HG03342 (cell line): Measurements from ENCODE around the gene GNA14.
"Not testable (repeated sequence)": the region's sequence is repeated elsewhere in the genome, so short reads cannot be mapped to it uniquely, and the experiment has no call there.

Experiments used
- ATAC-seq: cut with Tn5 transposase; IDR thresholded peaks from one replicate; pipeline ENCODE4 v1.9.1; 2021; ENCODE audit warnings: mild to moderate bottlenecking, moderate library complexity; ENCODE audit not compliant: unreplicated experiment

The GNA14 gene

DNA sequence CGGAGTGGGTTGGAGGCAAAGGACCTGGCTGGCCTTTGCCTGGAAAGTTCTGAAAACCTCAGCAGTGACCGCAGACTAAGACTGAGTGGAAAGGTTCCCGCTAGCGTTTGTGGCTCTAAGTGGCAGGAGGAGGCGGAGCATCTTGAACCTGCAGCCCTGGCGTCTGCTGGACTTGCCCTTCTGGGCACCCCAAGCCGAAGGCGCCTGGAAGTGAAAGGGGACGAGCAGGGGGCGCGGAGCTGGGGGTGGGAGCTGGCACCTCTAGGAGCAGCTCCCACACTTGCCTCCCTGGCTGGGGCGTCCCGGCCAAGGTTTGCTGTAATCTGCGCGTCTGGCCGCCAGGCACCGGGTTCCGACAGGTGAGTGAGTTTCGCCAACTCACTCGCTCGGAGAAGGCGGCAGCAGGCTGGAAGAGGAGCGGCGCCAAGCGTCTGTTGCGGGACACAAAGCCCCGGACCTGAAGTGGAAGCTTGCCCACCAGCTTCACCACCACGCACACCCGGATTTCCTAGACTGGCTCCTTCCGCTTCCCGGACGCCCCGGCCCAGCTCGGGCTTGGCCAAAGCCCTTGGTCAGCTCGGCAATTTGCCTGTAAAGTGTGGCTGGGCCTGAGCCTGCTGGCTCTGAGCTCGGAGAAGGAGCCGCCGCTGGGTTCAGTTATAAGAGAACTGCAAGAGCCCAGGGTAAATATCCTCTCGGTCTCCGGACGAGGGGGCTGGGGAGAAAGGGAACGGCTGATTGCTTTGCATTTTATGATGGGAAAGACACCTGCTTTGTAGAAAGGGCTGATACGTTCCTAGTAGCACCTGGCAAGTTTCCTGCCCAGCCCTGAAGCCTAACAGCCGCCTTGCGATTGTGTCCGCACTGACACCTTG lies at the start of gene GNA14:
GNA14 (minus strand) TSS at position 89 of the 875 bp plus-strand sequence. CDS start 529 bp downstream, outside the sequence.
- no peak for ATAC-seq

- no peak for ATAC-seq
Measured at GRCh38 chr9:77697238-77697984, 49.3 kb upstream of the GNA14 start.

DNA sequence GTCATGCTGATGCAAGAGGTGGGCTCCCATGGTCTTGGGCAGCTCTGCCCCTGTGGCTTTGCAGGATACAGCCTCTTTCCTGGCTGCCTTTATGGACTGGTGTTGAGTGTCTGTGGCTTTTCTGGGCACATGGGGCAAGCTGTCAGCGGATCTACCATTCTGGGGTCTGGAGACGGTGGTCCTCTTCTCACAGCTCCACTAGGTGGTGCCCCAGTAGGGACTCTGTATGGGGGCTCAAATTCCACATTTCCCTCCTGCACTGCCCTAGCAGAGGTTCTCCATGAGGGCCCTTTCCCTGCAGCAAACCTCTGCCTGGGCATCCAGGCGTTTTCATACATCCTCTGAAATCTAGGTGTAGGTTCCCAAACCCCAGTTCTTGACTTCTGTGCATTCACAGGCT lies 42.6 kb upstream of the GNA14 start:
- ATAC-seq, result not testable (repeated sequence)

DNA sequence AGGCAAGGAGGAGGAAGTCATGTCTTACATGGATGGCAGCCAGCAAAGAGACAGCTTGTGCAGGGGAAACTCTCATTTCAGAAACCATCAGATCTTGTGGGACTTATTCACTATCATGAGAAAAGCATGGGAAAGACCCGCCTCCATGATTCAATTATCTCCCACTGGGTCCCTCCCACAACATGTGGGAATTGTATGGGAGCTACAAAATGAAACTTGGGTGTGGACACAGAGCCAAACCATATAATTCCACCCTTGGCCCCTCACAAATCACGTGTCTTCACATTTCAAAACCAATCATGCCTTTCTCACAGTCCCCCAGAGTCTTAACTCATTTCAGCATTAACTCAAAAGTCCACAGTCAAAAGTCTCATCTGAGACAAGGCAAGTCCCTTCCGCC lies 42.0 kb upstream of the GNA14 start:
- ATAC-seq, result not testable (repeated sequence)

GRCh38 chr9:77687737-77688136 lies 39.6 kb upstream of the GNA14 start:
- not testable (repeated sequence) for ATAC-seq

- ATAC-seq, result no peak
Measured at GRCh38 chr9:77680581-77680980, 32.5 kb upstream of the GNA14 start.

DNA sequence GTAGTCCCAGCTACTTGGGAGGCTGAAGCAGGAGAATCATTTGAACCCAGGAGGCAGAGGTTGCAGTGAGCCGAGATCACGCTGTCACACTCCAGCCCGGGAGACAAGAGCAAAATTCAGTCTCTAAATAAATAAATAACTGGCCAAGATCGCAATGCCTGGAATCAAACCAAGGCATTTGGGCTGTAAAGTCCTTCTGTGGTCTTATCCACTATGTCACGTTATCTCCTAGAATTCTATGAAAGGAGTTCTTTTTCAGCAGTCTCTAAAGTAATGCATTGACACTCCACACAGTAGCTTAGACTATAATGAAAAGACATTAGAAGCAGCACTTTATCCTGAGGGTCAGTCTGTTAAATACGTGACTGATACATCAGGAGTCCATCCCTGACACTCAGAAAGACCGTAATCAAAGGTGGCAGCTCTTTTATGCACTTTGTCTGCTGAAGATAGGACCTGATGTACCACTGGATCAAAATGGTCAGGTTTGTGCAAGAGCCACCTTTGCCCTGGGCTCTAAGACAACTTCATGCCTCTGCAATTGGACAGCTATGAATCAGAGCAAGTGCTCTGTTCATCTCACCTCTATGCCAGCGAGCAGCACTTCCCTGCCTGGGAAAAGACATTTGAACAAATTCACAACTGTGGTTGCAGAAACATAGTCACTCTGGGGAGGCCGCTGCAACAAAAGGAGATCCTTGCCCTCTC lies 31.7 kb upstream of the GNA14 start:
- ATAC-seq, result no peak

- ATAC-seq, result no peak
Measured at GRCh38 chr9:77679088-77679487, 31.0 kb upstream of the GNA14 start.

DNA sequence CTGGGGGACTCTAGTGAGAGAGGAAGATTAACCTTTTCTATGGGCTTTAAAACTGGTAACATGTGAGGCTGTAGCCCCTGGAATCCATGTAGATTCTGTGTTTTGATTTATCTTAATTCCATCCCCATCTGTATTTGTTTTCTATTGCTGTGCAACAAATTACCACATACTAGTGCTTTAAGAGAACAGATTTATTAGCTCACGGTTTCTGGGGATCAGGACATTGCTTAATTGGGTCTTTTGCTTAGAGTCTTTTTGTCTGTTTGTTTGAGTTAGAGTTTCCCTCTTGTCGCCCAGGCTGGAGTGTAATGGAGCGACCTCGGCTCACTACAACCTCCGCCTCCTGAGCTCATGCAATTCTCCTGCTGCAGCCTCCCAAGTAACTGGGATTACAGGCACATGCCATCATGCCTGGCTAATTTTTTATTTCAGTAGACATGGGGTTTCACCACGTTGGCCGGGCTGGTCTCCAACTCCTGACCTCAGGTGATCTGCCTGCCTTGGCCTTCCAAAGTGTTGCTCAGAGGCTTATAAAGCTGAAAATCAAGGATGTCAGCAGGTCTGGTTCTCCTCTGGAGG lies 29.9 kb upstream of the GNA14 start:
- ATAC-seq, result no peak

DNA sequence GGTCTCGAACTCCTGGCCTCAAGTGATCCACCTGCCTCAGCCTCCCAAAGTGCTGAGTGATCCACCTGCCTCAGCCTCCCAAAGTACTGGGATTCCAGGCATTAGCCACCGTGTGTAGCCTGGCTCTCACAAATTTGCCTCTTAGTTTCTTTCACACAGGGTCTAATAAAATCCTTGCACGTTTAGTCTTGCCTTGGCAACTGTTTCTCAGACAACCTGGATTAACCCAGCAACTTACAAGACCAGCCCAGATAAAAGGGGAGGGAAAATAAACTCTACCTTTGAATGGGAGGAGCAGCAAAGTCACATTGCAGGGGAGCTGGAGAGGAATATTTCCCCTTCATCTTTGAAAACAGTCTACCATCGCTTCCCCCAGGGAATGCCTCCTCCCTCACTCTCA lies 29.3 kb upstream of the GNA14 start:
- ATAC-seq, result no peak

GRCh38 chr9:77673941-77674791 lies 26.0 kb upstream of the GNA14 start:
- no peak for ATAC-seq

DNA sequence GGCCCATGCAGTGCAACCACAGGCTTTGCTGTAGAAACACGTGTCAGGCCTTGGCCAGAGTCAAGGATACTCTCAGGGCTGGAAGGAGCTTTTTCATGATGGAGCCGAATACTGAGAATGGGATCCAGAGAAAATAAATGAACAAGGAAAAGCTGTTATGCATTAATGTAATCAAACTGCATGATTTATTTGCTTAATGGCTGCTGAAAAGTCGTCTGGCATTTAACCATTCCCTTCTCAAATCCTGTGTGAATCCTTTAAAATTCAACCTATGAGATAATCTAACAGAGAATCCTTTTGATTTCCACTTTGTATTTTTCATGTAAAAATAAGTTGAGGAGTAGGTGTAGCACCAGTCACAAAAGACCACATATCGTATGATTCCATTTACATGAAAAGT lies 24.1 kb upstream of the GNA14 start:
- no peak for ATAC-seq

- no peak for ATAC-seq
Measured at GRCh38 chr9:77667151-77667550, 19.0 kb upstream of the GNA14 start.

DNA sequence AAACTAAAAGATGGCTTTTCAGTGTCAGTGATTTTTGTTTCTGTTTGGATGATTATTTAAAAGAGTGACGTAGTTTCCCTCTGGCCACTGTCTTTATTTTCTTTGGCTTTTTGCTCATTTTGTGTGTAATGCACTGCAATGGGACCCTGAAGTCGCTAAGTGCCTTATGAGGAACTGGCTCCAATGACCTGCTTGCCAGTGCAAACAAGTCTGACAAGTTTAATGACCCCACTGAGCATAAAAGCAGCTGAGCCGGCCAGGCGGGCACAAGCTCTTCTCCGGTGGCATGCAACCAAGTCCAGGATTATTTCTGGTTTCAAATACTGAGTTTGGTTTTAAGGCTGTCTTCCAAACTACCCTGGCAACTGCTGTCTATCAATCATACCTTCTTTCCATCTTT lies 15.6 kb upstream of the GNA14 start:
- ATAC-seq, result no peak

GRCh38 chr9:77661566-77662085 lies 13.5 kb upstream of the GNA14 start:
- no peak for ATAC-seq

- ATAC-seq, result no peak
Measured at GRCh38 chr9:77659926-77660325, 11.8 kb upstream of the GNA14 start.

- no peak for ATAC-seq
Measured at GRCh38 chr9:77651203-77651602, 3.1 kb upstream of the GNA14 start.

GRCh38 chr9:77649109-77649812 lies 1.1 kb upstream of the GNA14 start:
- no peak for ATAC-seq
